ENCODE measurements around the gene LRP1B. TPM values are rescaled to one million over a fixed set of nuclear protein-coding genes. Genes with fewer than 3 reads are reported as not detected.

Gene LRP1B
- total RNA-seq, 1 donor from 2014 or later: 8.8 TPM

DNA sequence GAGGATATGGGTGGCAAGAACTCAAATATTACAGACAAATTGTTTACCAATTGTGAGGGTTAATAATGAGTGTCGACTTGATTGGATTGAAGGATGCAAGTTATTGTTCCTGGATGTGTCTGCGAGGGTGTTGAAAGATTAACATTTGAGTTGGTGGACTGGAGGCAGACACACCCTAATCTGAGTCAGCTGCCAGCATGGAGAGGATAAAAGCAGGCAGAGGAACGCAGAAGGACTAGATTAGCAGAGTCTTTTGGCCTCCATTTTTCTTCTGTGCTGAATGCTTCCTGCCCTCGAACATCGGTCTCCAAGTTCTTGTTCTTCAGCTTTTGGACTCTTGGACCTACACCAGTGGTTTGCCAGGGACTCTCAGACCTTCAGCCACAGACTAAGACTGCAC is 1503.7 kb downstream of the LRP1B start:
- H3K9me3 ChIP-seq: no peaks in the 10 kb centered on the region
- intact Hi-C loops (cut with DNase I): no loop called here
- DNase-seq (ENCODE audit: extremely low spot score in 2 of 2): no peak
- no peak overlapping the region for H3K4me3 ChIP-seq
- H3K27me3 ChIP-seq: no peaks in the 10 kb centered on the region
- no peaks in the 10 kb centered on the region for H3K36me3 ChIP-seq
- no peaks in the 10 kb centered on the region for H3K4me1 ChIP-seq
- H3K27ac ChIP-seq: no peak overlapping the region
- TF ChIP-seq, protein P1, sequence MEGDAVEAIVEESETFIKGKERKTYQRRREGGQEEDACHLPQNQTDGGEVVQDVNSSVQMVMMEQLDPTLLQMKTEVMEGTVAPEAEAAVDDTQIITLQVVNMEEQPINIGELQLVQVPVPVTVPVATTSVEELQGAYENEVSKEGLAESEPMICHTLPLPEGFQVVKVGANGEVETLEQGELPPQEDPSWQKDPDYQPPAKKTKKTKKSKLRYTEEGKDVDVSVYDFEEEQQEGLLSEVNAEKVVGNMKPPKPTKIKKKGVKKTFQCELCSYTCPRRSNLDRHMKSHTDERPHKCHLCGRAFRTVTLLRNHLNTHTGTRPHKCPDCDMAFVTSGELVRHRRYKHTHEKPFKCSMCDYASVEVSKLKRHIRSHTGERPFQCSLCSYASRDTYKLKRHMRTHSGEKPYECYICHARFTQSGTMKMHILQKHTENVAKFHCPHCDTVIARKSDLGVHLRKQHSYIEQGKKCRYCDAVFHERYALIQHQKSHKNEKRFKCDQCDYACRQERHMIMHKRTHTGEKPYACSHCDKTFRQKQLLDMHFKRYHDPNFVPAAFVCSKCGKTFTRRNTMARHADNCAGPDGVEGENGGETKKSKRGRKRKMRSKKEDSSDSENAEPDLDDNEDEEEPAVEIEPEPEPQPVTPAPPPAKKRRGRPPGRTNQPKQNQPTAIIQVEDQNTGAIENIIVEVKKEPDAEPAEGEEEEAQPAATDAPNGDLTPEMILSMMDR (IDR thresholded peaks at IDR 0.05): no peak
- TF ChIP-seq POLR2A (IDR thresholded peaks at IDR 0.05) (no peak), POLR2AphosphoS5 (IDR thresholded peaks at IDR 0.05; ENCODE audit: insufficient read depth in 1 of 2, low read depth in 1 of 2) (no peak)

DNA sequence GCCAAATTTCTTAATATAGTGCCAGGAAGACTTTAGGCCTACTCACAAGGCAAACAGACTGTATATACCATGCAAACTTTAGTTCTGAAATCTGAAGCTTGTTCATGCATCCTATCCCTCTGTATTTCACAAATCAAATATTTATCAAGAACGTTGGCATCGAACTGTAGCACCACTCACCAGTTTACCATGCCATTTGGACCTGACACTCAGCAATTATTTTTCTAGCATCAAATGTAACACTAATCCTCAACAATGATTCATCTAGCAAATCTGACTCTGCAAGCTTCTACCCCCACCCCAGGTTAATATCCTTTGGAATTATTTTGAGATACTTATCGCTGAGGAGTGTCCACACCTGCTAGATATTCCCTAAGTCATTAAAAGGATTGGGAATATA is 1506.6 kb downstream of the LRP1B start:
- Histone ChIP-seq H3K27ac (no peak overlapping the region), H3K9me3 (no peaks in the 10 kb centered on the region), H3K4me1 (no peaks in the 10 kb centered on the region), H3K36me3 (no peaks in the 10 kb centered on the region), H3K4me3 (no peak overlapping the region), H3K27me3 (no peaks in the 10 kb centered on the region)
- TF ChIP-seq, protein P1 (IDR thresholded peaks at IDR 0.05): no peak
- no peak for TF ChIP-seq POLR2AphosphoS5 (IDR thresholded peaks at IDR 0.05; ENCODE audit: insufficient read depth in 1 of 2, low read depth in 1 of 2)
- TF ChIP-seq POLR2A (IDR thresholded peaks at IDR 0.05): no peak
- no peak for DNase-seq (ENCODE audit: extremely low spot score in 2 of 2)
- intact Hi-C loops (cut with DNase I): no loop called here

DNA sequence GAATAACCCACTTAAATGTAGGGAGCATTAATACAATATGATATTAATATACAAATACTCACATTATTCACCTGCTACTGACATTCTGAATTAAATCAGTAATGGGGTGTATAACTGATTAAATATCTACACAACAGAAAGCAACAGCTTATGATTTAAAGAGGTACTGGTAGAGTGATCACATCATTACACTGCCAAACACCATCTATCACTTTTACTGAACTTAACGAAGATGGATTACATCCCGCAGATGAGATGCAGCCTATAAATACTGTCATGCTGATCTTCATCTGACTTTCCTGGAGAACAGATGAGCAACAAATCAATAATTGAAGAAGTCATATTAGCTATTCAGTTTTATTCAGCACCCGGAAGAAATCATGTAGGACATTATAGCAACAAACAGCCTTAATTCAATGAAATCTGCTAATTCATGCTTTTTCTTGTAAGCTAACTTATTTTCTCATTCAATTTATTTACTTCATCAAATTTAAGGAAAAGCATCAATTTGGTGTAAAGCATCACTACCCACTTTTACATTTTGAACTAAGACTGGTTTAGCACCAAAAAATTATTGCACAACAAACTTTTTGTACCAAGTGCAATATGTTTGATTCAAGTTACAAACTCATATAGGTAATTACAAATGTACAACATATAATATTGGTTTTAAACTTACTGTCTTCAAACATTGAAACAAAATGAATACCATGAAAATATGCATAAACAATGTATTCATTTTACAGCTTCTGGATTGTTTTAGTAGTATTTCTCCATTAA is 1509.0 kb downstream of the LRP1B start:
- Histone ChIP-seq H3K4me1 (no peaks in the 10 kb centered on the region), H3K4me3 (no peak overlapping the region), H3K27me3 (no peaks in the 10 kb centered on the region), H3K9me3 (no peaks in the 10 kb centered on the region), H3K36me3 (no peaks in the 10 kb centered on the region), H3K27ac (no peak overlapping the region)
- no peak for DNase-seq (ENCODE audit: extremely low spot score in 2 of 2)
- TF ChIP-seq, protein P1 (IDR thresholded peaks at IDR 0.05): no peak
- TF ChIP-seq POLR2A (IDR thresholded peaks at IDR 0.05): no peak
- intact Hi-C loops (cut with DNase I): no loop called here

DNA sequence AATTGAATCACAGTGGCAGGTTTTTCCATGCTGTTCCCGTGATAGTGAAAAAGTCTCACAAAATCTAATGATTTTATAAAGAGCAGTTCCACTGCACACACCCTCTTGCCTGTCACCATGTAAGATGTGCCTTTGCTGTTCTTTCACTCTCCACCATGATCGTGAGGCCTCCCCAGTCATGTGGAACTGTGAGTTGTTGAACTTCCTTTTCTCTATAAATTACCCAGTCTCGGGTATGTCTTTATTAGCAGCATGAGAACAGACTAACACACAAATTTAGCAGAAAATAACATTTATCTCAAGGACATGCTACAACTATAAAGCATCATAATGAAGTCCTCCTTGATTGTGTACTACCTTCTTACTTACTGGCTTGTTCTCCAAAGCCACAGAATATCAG is 1526.0 kb downstream of the LRP1B start:
- intact Hi-C loops (cut with DNase I): no loop called here

DNA sequence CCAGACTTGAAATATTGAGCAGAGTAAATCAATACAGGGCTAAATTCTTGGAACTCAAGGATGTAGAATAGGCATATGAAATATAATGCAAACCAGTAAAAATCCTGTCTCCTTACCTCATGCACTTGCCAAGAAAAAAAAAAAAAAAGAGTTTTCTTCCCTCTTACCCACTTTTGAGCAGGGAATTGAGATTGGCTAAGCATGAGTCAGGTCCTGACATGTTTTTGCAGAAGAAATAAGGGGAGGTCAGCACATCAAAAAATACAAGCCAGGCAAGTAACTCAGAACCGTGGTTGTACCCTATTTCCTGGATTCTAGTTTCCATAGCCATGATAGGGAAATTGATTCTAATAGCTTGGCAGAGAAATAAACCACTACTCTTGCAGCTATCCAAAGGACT is 1526.7 kb downstream of the LRP1B start:
- H3K4me3 ChIP-seq: no peak overlapping the region
- H3K9me3 ChIP-seq: no peaks in the 10 kb centered on the region
- TF ChIP-seq, protein P1 (IDR thresholded peaks at IDR 0.05): no peak
- TF ChIP-seq POLR2A (IDR thresholded peaks at IDR 0.05) (no peak), POLR2AphosphoS5 (IDR thresholded peaks at IDR 0.05; ENCODE audit: insufficient read depth in 1 of 2, low read depth in 1 of 2) (no peak)
- H3K27me3 ChIP-seq: no peaks in the 10 kb centered on the region
- no peak overlapping the region for H3K27ac ChIP-seq
- H3K36me3 ChIP-seq: no peaks in the 10 kb centered on the region
- H3K4me1 ChIP-seq: no peaks in the 10 kb centered on the region
- intact Hi-C loops (cut with DNase I): no loop called here
- DNase-seq (ENCODE audit: extremely low spot score in 2 of 2): no peak

More for the DNA sequence above, 1526.0 kb downstream of the LRP1B start:
- Histone ChIP-seq H3K27me3 (no peaks in the 10 kb centered on the region), H3K27ac (no peak overlapping the region), H3K9me3 (no peaks in the 10 kb centered on the region), H3K4me1 (no peaks in the 10 kb centered on the region), H3K4me3 (no peak overlapping the region), H3K36me3 (no peaks in the 10 kb centered on the region)
- TF ChIP-seq, protein P1 (IDR thresholded peaks at IDR 0.05): no peak
- no peak for TF ChIP-seq POLR2A (IDR thresholded peaks at IDR 0.05)
- TF ChIP-seq POLR2AphosphoS5 (IDR thresholded peaks at IDR 0.05; ENCODE audit: insufficient read depth in 1 of 2, low read depth in 1 of 2): no peak
- DNase-seq (ENCODE audit: extremely low spot score in 2 of 2): no peak

Measured in vagina (tissue), 2 donors.